Gastrocnemius medialis (tissue), 4 donors: ENCODE data around the gene RETSAT.

Experiments
- POLR2A ChIP-seq, 2 donors: fragments of 450-650 bp; IDR thresholded peaks; one replicate each; pipeline ENCODE4 v1.6.1; 2017; ENCODE audit warnings: antibody characterized with exemption in 2 of 2, mild to moderate bottlenecking in 2 of 2, moderate library complexity in 2 of 2
- TF ChIP-seq, protein P1 (sequence below), 5 experiments: fragments of 450-650 bp in 3 of 5; fragments of 200-600 bp in 2 of 5; sonication (generic) in 2 of 5; IDR thresholded peaks in 4 of 5; conservative IDR thresholded peaks in 1 of 5; 1 replicate in 4 of 5; 2 replicates in 1 of 5; pipeline ENCODE4 v1.5.1; 2016 to 2019; ENCODE audit warnings: antibody characterized with exemption in 5 of 5, mild to moderate bottlenecking in 3 of 5, moderate library complexity in 3 of 5

DNA sequence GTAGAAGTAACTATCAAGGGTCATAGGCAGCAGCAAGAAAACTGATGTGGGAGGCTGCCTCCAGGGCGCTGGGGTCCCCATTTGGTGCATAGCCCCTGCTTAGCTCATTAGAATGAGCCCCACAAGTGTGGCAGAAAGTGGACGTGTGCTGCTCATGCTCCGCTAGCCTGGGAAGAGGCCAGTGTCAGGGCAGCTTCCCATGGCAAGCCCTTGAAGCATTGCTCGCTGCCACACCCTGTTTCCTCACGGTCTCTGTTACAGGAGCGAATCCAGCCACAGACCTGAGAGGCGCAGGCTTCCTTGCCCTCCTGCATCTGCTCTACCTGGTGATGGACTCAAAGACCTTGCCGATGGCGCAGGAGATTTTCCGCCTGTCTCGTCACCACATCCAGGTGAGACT, 22.8 kb upstream of the RETSAT start:
- TF ChIP-seq POLR2A (IDR thresholded peaks at IDR 0.05) = no peak
- TF ChIP-seq, protein P1, sequence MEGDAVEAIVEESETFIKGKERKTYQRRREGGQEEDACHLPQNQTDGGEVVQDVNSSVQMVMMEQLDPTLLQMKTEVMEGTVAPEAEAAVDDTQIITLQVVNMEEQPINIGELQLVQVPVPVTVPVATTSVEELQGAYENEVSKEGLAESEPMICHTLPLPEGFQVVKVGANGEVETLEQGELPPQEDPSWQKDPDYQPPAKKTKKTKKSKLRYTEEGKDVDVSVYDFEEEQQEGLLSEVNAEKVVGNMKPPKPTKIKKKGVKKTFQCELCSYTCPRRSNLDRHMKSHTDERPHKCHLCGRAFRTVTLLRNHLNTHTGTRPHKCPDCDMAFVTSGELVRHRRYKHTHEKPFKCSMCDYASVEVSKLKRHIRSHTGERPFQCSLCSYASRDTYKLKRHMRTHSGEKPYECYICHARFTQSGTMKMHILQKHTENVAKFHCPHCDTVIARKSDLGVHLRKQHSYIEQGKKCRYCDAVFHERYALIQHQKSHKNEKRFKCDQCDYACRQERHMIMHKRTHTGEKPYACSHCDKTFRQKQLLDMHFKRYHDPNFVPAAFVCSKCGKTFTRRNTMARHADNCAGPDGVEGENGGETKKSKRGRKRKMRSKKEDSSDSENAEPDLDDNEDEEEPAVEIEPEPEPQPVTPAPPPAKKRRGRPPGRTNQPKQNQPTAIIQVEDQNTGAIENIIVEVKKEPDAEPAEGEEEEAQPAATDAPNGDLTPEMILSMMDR (IDR thresholded peaks at IDR 0.05 in 4 of 5, conservative IDR thresholded peaks at IDR 0.05 in 1 of 5) = no peak
